CD1c-positive myeloid dendritic cell (primary cell): Measurements from ENCODE around the gene NAA60.

Experiments
- DNase-seq: peaks from one replicate; pipeline ENCODE4 v3.0.0-alpha.2; 2016; ENCODE audit errors: extremely low spot score

The NAA60 gene

GRCh38 chr16:3443108-3444031 is at the start of gene NAA60, which contains the start of gene ZNF597:
Gene NAA60, plus strand, starts transcription at chr16:3443680. Its CDS starts 32,548 bp downstream, at chr16:3476228.
Gene ZNF597, minus strand, starts transcription at chr16:3443504. Its CDS starts 351 bp downstream, at chr16:3443153.
- peak; percentile 93 for DNase-seq

DNA sequence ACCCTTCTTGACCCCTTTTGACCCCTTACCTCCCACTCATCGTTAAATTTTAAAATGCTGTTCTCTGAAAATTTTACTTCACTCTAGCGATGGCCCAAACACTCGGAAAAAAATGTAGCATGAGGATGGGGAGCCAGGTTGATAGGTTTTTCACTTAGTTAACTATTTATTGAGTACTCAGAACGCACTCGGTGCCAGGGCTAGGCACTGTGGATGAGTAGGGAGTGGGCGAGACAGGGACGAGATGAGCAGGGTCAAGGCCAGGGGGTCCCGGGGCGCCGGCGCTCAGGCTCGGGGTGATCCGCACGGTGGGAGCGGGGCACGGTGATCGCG is 43.1 kb upstream of the NAA60 start:
- DNase-seq, result peak; percentile 1

DNA sequence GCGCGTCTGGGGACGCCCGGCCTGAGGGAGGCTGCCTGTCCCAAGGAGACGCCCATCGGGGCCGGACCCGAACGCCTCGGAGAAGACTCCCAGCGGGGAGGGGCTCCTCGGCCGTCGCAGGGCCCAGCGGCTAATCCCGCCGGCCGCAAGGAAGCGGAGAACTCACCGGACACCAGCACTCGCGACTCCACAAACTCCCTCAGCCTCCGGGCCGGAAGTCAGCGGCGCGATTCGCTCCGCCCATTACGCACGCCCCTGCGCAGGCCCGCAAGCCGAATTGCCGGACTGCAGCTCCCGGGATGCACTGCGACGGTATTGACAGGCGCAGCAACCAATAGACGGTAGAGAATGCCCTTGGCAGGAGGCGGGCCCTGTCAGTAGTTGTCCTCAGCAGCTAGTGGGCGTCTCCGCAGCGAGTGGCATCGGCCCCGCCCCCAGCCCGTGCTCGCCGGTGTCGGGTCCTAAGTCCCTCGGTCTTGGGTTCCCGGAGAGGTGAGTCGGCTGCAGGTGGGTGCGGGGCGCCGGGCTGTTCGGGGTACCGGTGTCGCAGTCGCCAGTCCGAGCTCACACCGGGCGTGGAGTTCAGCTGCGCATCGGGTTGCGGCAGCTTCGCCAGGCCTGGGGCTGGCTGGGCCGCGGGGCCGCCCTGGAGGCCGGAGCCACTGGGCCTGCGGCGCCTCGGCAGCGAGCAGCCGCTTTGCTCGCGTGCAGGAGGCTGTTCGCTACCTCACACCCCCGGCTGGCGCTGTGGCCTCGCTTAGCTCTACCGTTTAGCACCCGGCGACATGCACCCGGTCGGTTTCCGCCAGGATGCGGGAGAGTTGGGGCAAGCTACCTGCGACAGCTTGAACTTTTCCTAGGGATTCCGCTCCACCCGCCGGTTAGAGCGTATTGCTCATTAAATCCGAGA is 42.4 kb upstream of the NAA60 start, which contains the start of the genes ZNF174 and ZSCAN32:
ZNF174 (plus strand) TSS at position 437 of the 910 bp plus-strand sequence. CDS start 790 bp downstream, outside the sequence.
ZSCAN32 (minus strand) TSS at position 226 of the 910 bp plus-strand sequence. CDS start 3,447 bp downstream, outside the sequence.
- DNase-seq, result peak; percentile 99

GRCh38 chr16:3401719-3402397 is 41.6 kb upstream of the NAA60 start:
- DNase-seq, result peak; percentile 3

DNA sequence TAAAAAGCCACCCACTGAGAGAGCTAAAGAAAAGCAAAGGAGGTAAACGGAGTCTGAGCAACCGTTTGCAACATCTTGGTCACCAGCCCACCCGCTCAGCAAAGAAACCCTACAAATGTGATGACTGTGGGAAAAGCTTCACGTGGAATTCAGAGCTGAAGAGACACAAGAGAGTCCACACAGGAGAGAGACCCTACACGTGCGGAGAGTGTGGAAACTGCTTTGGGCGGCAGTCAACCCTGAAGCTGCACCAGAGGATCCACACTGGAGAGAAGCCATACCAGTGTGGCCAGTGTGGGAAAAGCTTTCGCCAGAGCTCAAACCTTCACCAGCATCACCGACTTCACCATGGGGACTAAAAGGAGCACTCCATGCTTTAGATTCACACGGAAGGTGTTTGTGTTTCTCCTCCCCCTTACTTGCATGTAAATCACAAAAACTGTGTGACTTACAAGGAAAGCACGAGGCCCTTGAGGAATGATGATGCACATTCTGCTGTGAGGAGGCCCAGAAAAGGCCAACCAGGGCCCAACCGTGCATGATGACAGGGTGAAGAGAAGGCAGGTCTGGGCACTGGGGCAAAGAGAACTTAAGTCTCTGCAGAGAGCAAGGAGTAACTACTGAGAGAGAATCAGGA is 34.8 kb upstream of the NAA60 start:
- no peak for DNase-seq

DNA sequence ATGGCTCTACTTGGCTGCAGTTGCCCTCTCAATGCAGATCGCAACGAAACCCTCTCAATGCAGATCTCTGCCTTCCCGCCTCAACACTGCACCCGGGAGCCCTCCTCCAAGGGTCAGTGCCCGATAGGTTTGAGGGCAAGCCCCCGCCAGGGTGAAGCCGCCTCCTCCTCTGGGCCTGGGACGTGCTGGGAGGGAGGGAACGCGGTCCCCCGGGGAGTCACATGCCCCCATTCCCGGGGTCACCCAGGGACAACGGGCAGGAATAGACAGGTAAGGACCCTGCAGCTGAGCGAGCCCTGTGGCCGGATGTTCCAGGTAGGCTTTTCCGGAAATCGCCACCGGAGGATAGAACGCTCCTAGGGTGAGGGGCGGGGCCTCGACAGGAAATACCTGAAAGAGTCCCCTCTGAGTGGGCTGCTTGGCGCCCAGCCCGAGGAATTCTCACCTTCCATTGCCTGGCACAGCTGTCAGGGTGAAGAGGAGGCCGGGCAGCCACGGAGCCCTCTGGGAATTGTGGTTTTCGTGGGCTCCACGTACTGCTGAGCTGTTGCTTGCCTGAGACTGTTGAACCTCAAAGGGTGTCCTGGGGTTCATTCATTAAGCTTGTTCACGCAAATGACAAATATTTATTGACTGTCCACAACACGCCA is 29.6 kb upstream of the NAA60 start:
- no peak for DNase-seq

GRCh38 chr16:3431779-3432219 is 11.7 kb upstream of the NAA60 start:
- DNase-seq, result peak; percentile 55

DNA sequence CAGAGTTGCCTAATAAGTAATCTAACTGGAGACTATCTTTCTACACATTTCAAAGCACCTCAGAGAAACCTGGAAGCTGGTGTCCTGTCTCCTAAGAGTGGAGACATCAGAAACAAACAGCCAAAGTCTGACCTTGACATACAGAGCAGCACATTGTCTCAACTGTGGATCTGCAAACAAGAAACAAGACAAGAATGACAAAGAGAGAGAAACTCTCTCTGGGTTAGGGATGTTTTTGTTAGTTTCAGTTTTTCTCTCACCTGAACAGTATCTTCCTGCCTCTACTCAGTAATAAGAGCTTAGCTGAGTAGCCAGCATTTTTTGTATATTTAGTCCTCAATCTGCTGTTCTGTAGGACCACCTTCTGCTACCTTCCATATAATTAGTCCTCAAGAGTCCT is 9.1 kb upstream of the NAA60 start:
- no peak for DNase-seq

DNA sequence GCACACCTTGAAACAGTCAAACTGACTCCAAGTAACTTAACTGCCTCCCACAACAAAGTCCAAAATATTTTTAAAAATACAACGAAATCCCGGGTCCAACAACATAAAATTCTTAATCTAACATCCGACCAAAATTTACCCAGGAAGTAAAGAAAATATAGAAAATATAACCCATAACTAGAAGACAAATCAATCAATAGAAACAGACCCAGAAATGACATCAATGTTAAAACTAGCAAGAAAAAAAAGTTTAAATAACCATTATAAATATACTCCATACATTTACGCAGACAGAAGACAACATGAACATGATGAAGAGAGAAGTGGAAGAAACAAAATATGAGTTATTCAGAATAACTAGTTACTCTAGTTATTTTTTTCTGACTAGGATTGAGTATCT is 3.8 kb upstream of the NAA60 start:
- no peak for DNase-seq

DNA sequence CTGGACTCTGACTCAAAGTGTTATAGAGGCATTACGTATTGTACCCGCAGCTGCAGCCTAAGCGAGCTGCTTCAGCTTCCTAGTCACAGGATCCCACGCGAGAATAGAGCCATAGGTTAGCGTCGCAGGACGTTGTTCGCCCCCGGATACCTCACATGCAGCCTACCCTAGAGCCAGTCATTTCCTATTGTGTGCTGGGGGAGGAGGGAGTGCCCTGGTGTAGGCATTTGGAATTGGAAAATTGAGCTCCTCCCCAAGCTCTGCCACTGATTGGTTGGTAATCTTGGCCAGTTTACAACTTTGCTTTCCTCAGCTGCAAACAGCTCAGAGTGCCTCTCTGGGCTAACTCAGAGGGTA is 530 bp downstream of the NAA60 start:
- peak; percentile 80 for DNase-seq

DNA sequence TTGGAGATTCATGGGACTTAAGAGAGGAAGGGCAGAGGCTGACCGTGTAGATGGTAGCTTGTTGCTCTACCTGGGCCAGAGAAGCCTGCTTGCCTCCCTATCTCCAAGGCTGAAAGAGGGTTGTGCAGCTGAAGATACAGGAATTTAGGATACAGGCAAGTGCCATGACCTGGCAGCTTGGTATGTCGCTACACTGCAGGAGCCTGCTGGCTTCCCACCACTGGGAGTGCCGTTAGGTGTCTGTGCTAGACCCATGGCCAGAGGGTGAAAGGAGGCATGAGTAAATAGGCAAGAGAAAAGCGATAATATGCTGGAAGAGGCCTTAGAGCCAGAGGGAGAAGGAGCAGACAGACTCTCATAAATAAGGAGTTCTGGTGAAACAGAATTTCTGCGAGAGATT is 10.6 kb downstream of the NAA60 start:
- no peak for DNase-seq

DNA sequence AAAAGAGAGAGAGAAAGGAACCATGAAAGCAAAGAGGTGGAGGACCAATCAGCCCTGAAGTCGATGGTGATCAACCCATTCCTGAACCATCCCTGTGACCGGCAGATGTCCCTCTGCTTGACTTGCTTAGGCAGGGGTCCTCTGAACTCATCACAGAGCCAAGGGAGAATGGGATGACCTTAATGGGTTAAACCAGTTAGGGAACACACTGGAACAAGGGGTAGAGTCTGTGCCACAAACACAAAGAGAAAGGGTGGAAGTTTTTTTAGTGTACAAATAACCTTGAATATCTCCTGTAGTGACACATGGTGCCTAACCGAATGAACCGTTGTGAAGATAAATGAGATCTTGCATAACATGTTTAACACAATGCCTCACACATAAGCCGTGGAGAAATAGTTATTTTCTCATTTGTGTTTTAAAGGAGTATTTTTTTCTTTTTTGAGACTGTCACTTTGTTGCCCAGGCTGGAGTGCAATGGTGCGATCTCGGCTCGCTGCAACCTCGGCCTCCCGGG is 11.2 kb downstream of the NAA60 start:
- no peak for DNase-seq

- peak; percentile 97 for DNase-seq
These were observed 14.2 kb downstream of the NAA60 start for GRCh38 chr16:3457434-3458252.

DNA sequence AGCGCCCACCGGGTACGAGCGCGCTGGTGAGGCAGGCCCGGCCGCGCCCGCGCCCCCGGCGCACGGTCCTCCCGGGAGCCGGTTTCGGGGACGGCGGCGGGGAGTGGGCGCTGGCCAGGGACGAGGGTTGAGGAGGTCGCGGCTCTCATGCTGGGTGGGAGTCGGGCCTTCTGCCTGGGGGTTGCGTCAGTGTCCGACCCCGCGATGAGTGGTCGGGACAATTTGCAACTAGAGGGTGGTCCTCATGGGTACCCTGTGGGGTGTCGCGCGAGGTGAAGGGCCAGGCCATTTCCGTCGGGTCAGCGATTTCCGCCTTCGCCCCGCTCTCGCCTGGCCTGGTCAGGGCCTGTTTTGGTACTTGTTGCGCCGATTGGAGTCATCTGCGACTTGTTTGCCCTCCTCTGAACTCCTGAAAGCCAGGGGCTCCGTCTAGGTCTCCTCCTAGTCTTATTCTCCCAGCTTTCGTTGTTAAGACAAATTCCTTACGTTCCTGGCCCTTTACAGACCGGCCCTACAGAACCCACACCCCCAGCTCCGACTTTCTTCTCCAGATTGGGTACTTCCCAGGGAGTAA is 14.9 kb downstream of the NAA60 start:
- peak; percentile 15 for DNase-seq

GRCh38 chr16:3458852-3459361 is 15.4 kb downstream of the NAA60 start:
- DNase-seq, result no peak

- DNase-seq, result no peak
These were observed 16.1 kb downstream of the NAA60 start for GRCh38 chr16:3459401-3460090.

DNA sequence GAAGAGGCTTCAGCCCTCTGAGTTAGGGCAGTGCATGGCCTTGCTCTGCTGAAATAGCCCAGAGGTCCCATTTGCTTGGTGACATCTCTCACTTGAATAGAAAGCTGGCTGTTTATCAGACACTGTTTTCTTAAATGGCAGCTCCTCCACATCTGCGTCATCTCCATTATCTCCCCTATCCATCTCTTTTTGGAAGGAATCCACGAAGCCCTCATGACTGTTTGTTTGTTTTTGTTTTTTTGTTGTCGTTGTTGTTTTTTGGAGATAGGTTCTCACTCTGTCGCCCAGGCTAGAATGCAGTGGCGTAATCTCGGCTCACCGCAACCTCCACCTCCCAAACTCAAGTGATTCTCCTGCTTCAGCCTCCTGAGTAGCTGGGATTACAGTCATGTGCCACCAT is 16.6 kb downstream of the NAA60 start:
- no peak for DNase-seq

- DNase-seq, result no peak
These were observed 17.1 kb downstream of the NAA60 start for GRCh38 chr16:3460585-3460984.
